MG63 (cell line): Measurements from ENCODE around the gene NMB. TPM values are rescaled to one million over a fixed set of nuclear protein-coding genes. Genes with fewer than 3 reads are reported as not detected.
"Not testable (repeated sequence)": the region's sequence is repeated elsewhere in the genome, so short reads cannot be mapped to it uniquely, and the experiment has no call there.

Source experiments
- DNase-seq: peaks from one replicate; pipeline ENCODE4 v3.0.0-alpha.2; 2020
- H3K27me3 ChIP-seq: fragments of 250-450 bp; sonication (Bioruptor Pico); 2 replicates; pipeline ENCODE4 v1.5.1; 2020; ENCODE audit warnings: mild to moderate bottlenecking, moderate library complexity
- H3K36me3 ChIP-seq: fragments of 250-450 bp; sonication (Bioruptor Pico); 2 replicates; pipeline ENCODE4 v1.5.1; 2020; ENCODE audit warnings: mild to moderate bottlenecking, moderate library complexity
- H3K4me3 ChIP-seq: fragments of 250-450 bp; sonication (Bioruptor Pico); 2 replicates; pipeline ENCODE4 v1.5.1; 2020; ENCODE audit warnings: mild to moderate bottlenecking, moderate library complexity
- H3K9me3 ChIP-seq: fragments of 250-450 bp; sonication (Bioruptor Pico); 2 replicates; pipeline ENCODE4 v1.5.1; 2020; ENCODE audit warnings: mild to moderate bottlenecking, moderate library complexity
- total RNA-seq: library from RNA; depleted of rRNA; stranded (reverse); fragments of >200 nt; shearing (Covaris generic); gene quantifications from 2 replicates; pipeline ENCODE4 v1.2.3, GENCODE V29; 2014; ENCODE audit warnings: low replicate concordance; rRNA removed

NMB gene
- 0.25 TPM in 1 of 2 replicates, not detected in the other for total RNA-seq

GRCh38 chr15:84658080-84658787 lies at the start of gene NMB:
Gene NMB (minus strand): TSS chr15:84658199. CDS start chr15:84658152, 47 bp downstream.
- H3K4me3 ChIP-seq: no peak within 1 kb of the TSS
- peaks cover 33% of the 10 kb centered on the region for H3K36me3 ChIP-seq
- H3K27me3 ChIP-seq: no peaks in the 10 kb centered on the region
- DNase-seq: peak; percentile 42
- H3K9me3 ChIP-seq: no peaks in the 10 kb centered on the region

GRCh38 chr15:84703808-84704207 lies 45.8 kb upstream of the NMB start:
- Histone ChIP-seq H3K27me3 (no peaks in the 10 kb centered on the region), H3K36me3 (peaks cover 42% of the 10 kb centered on the region), H3K4me3 (no peak overlapping the region), H3K9me3 (no peaks in the 10 kb centered on the region)
- DNase-seq: no peak

- no peak for DNase-seq
- Histone ChIP-seq H3K9me3 (no peaks in the 10 kb centered on the region), H3K4me3 (no peak overlapping the region), H3K36me3 (peaks cover 35% of the 10 kb centered on the region), H3K27me3 (no peaks in the 10 kb centered on the region)
These were observed 45.0 kb upstream of the NMB start for GRCh38 chr15:84702961-84703482.

GRCh38 chr15:84699538-84700191 lies 41.7 kb upstream of the NMB start:
- DNase-seq: no peak
- peaks cover 18% of the 10 kb centered on the region for H3K36me3 ChIP-seq
- H3K9me3 ChIP-seq: no peaks in the 10 kb centered on the region
- no peaks in the 10 kb centered on the region for H3K27me3 ChIP-seq
- H3K4me3 ChIP-seq: no peak overlapping the region

- DNase-seq: no peak
- Histone ChIP-seq H3K36me3 (peaks cover 11% of the 10 kb centered on the region), H3K4me3 (no peak overlapping the region), H3K9me3 (no peaks in the 10 kb centered on the region), H3K27me3 (no peaks in the 10 kb centered on the region)
These were observed 39.4 kb upstream of the NMB start for GRCh38 chr15:84697236-84697990.

- Histone ChIP-seq H3K4me3 (no peak overlapping the region), H3K27me3 (no peaks in the 10 kb centered on the region), H3K9me3 (no peaks in the 10 kb centered on the region), H3K36me3 (peaks cover 14% of the 10 kb centered on the region)
- DNase-seq: no peak
These were observed 38.8 kb upstream of the NMB start for GRCh38 chr15:84696757-84697156.

- H3K9me3 ChIP-seq: no peaks in the 10 kb centered on the region
- H3K4me3 ChIP-seq: no peak overlapping the region
- DNase-seq: no peak
- no peaks in the 10 kb centered on the region for H3K27me3 ChIP-seq
- H3K36me3 ChIP-seq: peaks cover 64% of the 10 kb centered on the region
These were observed 32.3 kb upstream of the NMB start for GRCh38 chr15:84690342-84690741.

GRCh38 chr15:84689858-84690257 lies 31.9 kb upstream of the NMB start:
- Histone ChIP-seq H3K36me3 (peaks cover 66% of the 10 kb centered on the region), H3K27me3 (no peaks in the 10 kb centered on the region), H3K9me3 (no peaks in the 10 kb centered on the region), H3K4me3 (no peak overlapping the region)
- DNase-seq: no peak

- H3K4me3 ChIP-seq, H3K9me3 ChIP-seq, DNase-seq, H3K27me3 ChIP-seq: not testable (repeated sequence)
- H3K36me3 ChIP-seq: peaks cover 82% of the 10 kb centered on the region
These were observed 28.4 kb upstream of the NMB start for GRCh38 chr15:84686446-84686845.

GRCh38 chr15:84685304-84685703 lies 27.3 kb upstream of the NMB start:
- H3K27me3 ChIP-seq: no peaks in the 10 kb centered on the region
- H3K36me3 ChIP-seq: peaks cover 79% of the 10 kb centered on the region
- H3K4me3 ChIP-seq: no peak overlapping the region
- DNase-seq: peak; percentile 86
- H3K9me3 ChIP-seq: no peaks in the 10 kb centered on the region

GRCh38 chr15:84684092-84684491 lies 26.1 kb upstream of the NMB start:
- no peaks in the 10 kb centered on the region for H3K27me3 ChIP-seq
- DNase-seq: peak; percentile 39
- no peaks in the 10 kb centered on the region for H3K9me3 ChIP-seq
- H3K36me3 ChIP-seq: peaks cover 79% of the 10 kb centered on the region
- no peak overlapping the region for H3K4me3 ChIP-seq

- H3K27me3 ChIP-seq: no peaks in the 10 kb centered on the region
- DNase-seq: no peak
- no peak overlapping the region for H3K4me3 ChIP-seq
- no peaks in the 10 kb centered on the region for H3K9me3 ChIP-seq
- peaks cover 64% of the 10 kb centered on the region for H3K36me3 ChIP-seq
These were observed 23.8 kb upstream of the NMB start for GRCh38 chr15:84681831-84682230.

GRCh38 chr15:84671211-84671610 lies 13.2 kb upstream of the NMB start:
- Histone ChIP-seq H3K27me3 (no peaks in the 10 kb centered on the region), H3K9me3 (no peaks in the 10 kb centered on the region), H3K36me3 (peaks cover 77% of the 10 kb centered on the region), H3K4me3 (no peak overlapping the region)
- DNase-seq: no peak

- H3K4me3 ChIP-seq: no peak overlapping the region
- H3K9me3 ChIP-seq: no peaks in the 10 kb centered on the region
- no peaks in the 10 kb centered on the region for H3K27me3 ChIP-seq
- peak; percentile 23 for DNase-seq
- peaks cover 80% of the 10 kb centered on the region for H3K36me3 ChIP-seq
These were observed 11.7 kb upstream of the NMB start for GRCh38 chr15:84669726-84670125.

GRCh38 chr15:84668221-84668982 lies 10.4 kb upstream of the NMB start:
- H3K27me3 ChIP-seq: no peaks in the 10 kb centered on the region
- peaks cover 75% of the 10 kb centered on the region for H3K36me3 ChIP-seq
- DNase-seq: no peak
- H3K9me3 ChIP-seq: no peaks in the 10 kb centered on the region
- H3K4me3 ChIP-seq: no peak overlapping the region

- DNase-seq: no peak
- Histone ChIP-seq H3K4me3 (no peak overlapping the region), H3K36me3 (peaks cover 74% of the 10 kb centered on the region), H3K9me3 (no peaks in the 10 kb centered on the region), H3K27me3 (no peaks in the 10 kb centered on the region)
These were observed 8.4 kb upstream of the NMB start for GRCh38 chr15:84666373-84666772.
